Right lobe of liver (tissue), 4 donors: Measurements from ENCODE around the gene AREG.
"Not testable (repeated sequence)": the region's sequence is repeated elsewhere in the genome, so short reads cannot be mapped to it uniquely, and the experiment has no call there.

ENCODE experiments used
- CTCF ChIP-seq, 4 donors: fragments of 200-600 bp in 3 of 4; fragments of 450-650 bp in 1 of 4; IDR thresholded peaks; one replicate each; pipeline versions ENCODE4 v1.5.1 to v1.8.0; 2016 to 2022; ENCODE audit warnings: antibody characterized with exemption in 4 of 4, mild to moderate bottlenecking in 2 of 4
- POLR2A ChIP-seq: fragments of 450-650 bp; IDR thresholded peaks from one replicate; pipeline ENCODE4 v1.6.1; 2017; ENCODE audit warnings: antibody characterized with exemption, mild to moderate bottlenecking
- donor health status: DM: no; HTN: no; CAD: no.
- donor health status: DM: no; HTN: no; CAD: no.
- donor health status: DM: no; HTN: yes; CAD: no.

DNA sequence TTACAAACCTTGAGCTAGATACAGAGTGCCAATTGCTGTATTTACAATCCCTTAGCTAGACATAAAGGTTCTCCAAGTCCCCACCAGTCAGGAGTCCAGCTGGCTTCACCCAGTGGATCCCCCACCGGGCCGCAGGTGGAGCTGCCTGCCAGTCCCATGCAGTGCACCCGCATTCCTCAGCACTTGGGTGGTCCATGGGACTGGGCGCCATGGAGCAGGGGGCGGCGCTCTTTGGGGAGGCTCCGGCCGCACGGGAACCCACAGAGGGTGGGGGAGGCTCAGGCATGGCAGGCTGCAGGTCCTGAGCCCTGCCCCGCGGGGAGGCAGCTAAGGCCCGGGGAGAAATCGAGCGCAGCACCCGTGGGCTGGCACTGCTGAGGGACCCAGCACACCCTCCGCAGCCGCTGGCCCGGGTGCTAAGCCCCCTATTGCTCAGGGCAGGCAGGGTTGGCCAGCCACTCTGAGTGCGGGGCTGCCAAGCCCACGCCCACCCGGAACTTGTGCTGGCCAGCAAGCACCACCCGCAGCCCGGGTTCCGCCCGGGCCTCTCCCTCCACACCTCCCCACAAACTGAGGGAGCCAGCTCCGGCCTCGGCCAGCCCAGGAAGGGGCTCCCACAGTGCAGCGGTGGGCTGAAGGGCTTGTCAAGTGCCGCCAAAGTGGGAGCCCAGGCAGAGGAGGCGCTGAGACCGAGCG is 45.9 kb upstream of the AREG start:
- TF ChIP-seq POLR2A; CTCF (IDR thresholded peaks at IDR 0.05): not testable (repeated sequence)
